HepG2 (cell line): ENCODE data around the gene CUL5. TPM values are rescaled to one million over a fixed set of nuclear protein-coding genes. Genes with fewer than 3 reads are reported as not detected.

Experiments
- ARNT ChIP-seq: fragments of 450-650 bp; IDR thresholded peaks from 2 replicates; pipeline ENCODE4 v1.6.1; 2017
- ELF1 ChIP-seq: sonication (generic); formaldehyde crosslinking; IDR thresholded peaks from 2 replicates; pipeline ENCODE4 v1.4.0; 2020; ENCODE audit warnings: missing genetic modification reagents
- ETV5 ChIP-seq: IDR thresholded peaks from 2 replicates; pipeline ENCODE4 v1.6.1; 2018; ENCODE audit warnings: missing biosample characterization, missing genetic modification reagents, inconsistent platforms, borderline replicate concordance
- GATAD2A ChIP-seq: IDR thresholded peaks from 2 replicates; pipeline ENCODE4 v1.6.1; 2016
- KAT8 ChIP-seq: IDR thresholded peaks from 2 replicates; pipeline ENCODE4 v1.6.1; 2016; ENCODE audit warnings: missing genetic modification reagents, missing compliant biosample characterization
- KLF16 ChIP-seq, 2 experiments: sonication (generic) in 1 of 2; formaldehyde crosslinking in 1 of 2; IDR thresholded peaks; 2 replicates each; pipeline versions ENCODE4 v1.6.1 to v1.8.0; 2016 to 2023; ENCODE audit warnings: missing genetic modification reagents in 2 of 2, missing compliant biosample characterization in 1 of 2
- MIER2 ChIP-seq: IDR thresholded peaks from 2 replicates; pipeline ENCODE4 v1.6.1; 2016; ENCODE audit warnings: missing biosample characterization, missing genetic modification reagents
- NFIC ChIP-seq: IDR thresholded peaks from 2 replicates; pipeline ENCODE4 v1.6.1; 2012; ENCODE audit warnings: mild to moderate bottlenecking, low read length, inconsistent platforms
- NFRKB ChIP-seq: fragments of 450-650 bp; IDR thresholded peaks from 2 replicates; pipeline ENCODE4 v1.6.1; 2017
- NKX3-1 ChIP-seq: sonication (generic); formaldehyde crosslinking; IDR thresholded peaks from 2 replicates; pipeline ENCODE4 v1.5.0; 2020; ENCODE audit warnings: missing genetic modification reagents
- POLR2AphosphoS5 ChIP-seq: IDR thresholded peaks from 2 replicates; pipeline ENCODE4 v1.6.1; 2012; ENCODE audit warnings: low read depth, low read length
- PRMT3 ChIP-seq: sonication (generic); formaldehyde crosslinking; IDR thresholded peaks from 2 replicates; pipeline ENCODE4 v1.8.1; 2022; ENCODE audit warnings: low read depth, mild to moderate bottlenecking, moderate library complexity, missing genetic modification reagents, borderline replicate concordance
- RXRB ChIP-seq: IDR thresholded peaks from 2 replicates; pipeline ENCODE4 v1.6.1; 2016; ENCODE audit warnings: borderline replicate concordance, missing genetic modification reagents, missing compliant biosample characterization
- TEAD2 ChIP-seq: sonication (generic); formaldehyde crosslinking; IDR thresholded peaks from 2 replicates; pipeline ENCODE4 v1.9.0; 2021; ENCODE audit warnings: missing genetic modification reagents
- YEATS2 ChIP-seq: sonication (generic); formaldehyde crosslinking; IDR thresholded peaks from 2 replicates; pipeline ENCODE4 v1.4.0; 2020; ENCODE audit warnings: missing genetic modification reagents, borderline replicate concordance
- ZC3H13 ChIP-seq: sonication (generic); formaldehyde crosslinking; IDR thresholded peaks from 2 replicates; pipeline ENCODE4 v1.8.1; 2023; ENCODE audit warnings: mild to moderate bottlenecking, missing genetic modification reagents, moderate library complexity
- ZMYM2 ChIP-seq: sonication (generic); formaldehyde crosslinking; IDR thresholded peaks from 2 replicates; pipeline ENCODE4 v1.8.0; 2022; ENCODE audit warnings: mild to moderate bottlenecking, missing genetic modification reagents
- ZNF12 ChIP-seq: sonication (generic); formaldehyde crosslinking; IDR thresholded peaks from 2 replicates; pipeline ENCODE4 v1.5.0; 2020; ENCODE audit warnings: missing genetic modification reagents
- ZNF441 ChIP-seq: sonication (generic); formaldehyde crosslinking; IDR thresholded peaks from 2 replicates; pipeline ENCODE4 v1.7.0; 2021; ENCODE audit warnings: missing genetic modification reagents, borderline replicate concordance
- ZNF761 ChIP-seq: sonication (generic); formaldehyde crosslinking; conservative IDR thresholded peaks from 2 replicates; pipeline ENCODE4 v1.4.0; 2020; ENCODE audit warnings: mild to moderate bottlenecking, missing genetic modification reagents
- ZNF879 ChIP-seq: sonication (generic); formaldehyde crosslinking; IDR thresholded peaks from 2 replicates; pipeline ENCODE4 v1.8.1; 2023; ENCODE audit warnings: missing genetic modification reagents
- ZSCAN9 ChIP-seq: IDR thresholded peaks from 2 replicates; pipeline ENCODE4 v1.6.1; 2016; ENCODE audit warnings: borderline replicate concordance
- polyA plus RNA-seq, 8 experiments: library from polyadenylated mRNA; depleted of rRNA in 3 of 8; stranded (reverse) in 7 of 8; unstranded in 1 of 8; fragments of >200 nt; fragmentation: Illumina TruSeq in 4 of 8; extraction: Trizol in 4 of 8; gene quantifications; 2 replicates each; pipeline versions ENCODE4 v1.2.1 to v1.2.3, GENCODE V29; 2011 to 2016; ENCODE audit warnings: low read depth in 4 of 8, missing spikeins in 1 of 8, mixed read lengths in 1 of 8; ENCODE audit not compliant: insufficient read depth in 1 of 8
- total RNA-seq, 5 experiments: library from RNA; depleted of rRNA; stranded (reverse); fragments of >200 nt; fragmentation: Illumina TruSeq; extraction: Trizol; gene quantifications; 2 replicates each; pipeline ENCODE4 v1.2.3, GENCODE V29; 2016; ENCODE audit warnings: low read depth in 1 of 5
- TF ChIP-seq, protein P1 (sequence below): IDR thresholded peaks from 2 replicates; pipeline ENCODE4 v1.6.1; 2016; ENCODE audit warnings: missing biosample characterization, missing genetic modification reagents, low read depth
- TF ChIP-seq, protein P2 (sequence below): sonication (generic); formaldehyde crosslinking; IDR thresholded peaks from 2 replicates; pipeline ENCODE4 v1.5.0; 2020; ENCODE audit warnings: missing genetic modification reagents
- TF ChIP-seq, protein P3 (sequence below), 2 experiments: sonication (generic) in 1 of 2; formaldehyde crosslinking in 1 of 2; IDR thresholded peaks; 2 replicates each; pipeline versions ENCODE4 v1.4.0 to v1.6.1; 2018 to 2020; ENCODE audit warnings: missing genetic modification reagents in 2 of 2, borderline replicate concordance in 1 of 2, low read depth in 1 of 2, mild to moderate bottlenecking in 1 of 2, missing biosample characterization in 1 of 2
- TF ChIP-seq, protein P4 (sequence below): sonication (generic); formaldehyde crosslinking; IDR thresholded peaks from 2 replicates; pipeline ENCODE4 v1.8.0; 2023; ENCODE audit warnings: mild to moderate bottlenecking, missing genetic modification reagents

The CUL5 gene
- total and polyA plus RNA-seq, 2 of the 13 experiments (the other 11 are each of a cell fraction or from before 2014, with no cell fraction given) = 7.0 to 24.7 TPM

DNA sequence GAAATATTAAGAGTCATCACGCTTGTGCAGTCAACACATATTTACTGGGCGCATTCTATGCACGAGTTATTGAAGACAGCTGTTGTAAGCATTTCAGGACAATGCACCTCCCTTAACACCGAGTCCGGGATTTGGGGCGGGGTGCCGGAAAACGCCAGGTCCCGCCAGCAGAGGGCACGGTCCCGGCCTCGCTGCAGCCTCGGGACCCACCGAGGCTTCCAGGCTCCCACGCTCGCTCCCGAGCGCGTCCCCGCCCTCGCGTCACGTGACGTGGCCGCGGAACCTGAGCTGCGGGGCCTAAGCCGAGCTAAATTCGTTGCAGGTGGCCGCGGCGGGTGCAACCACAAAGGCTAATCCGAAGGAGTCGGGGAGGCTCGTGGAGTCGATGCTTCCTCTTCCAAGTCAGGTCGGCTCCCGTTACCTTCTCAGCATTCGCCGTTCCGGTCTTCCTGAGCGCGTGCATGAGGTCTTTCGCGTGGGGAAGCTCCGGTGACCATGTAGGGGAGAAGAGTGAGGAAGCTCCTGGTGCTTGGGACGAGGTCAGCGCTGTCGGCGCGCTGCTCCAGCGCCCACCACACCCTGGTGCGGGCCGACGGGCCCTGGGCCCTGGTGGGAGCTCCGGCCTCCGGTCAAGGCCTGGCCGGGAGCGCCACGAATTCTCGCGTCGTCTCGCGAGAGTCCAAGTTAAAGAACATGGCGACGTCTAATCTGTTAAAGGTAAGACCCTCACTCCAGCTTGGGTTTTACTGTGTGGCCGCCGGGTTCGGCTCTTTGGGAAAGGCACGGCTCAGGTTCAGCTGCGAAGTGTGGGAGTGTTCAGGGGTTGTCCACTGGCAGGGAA lies at the start of gene CUL5 (continued):
- TF ChIP-seq TEAD2 (CRISPR knock-in tag) (peak; percentile 16; the same call in 1 of the 2 replicates), MIER2 (CRISPR knock-in tag) (peak; percentile 12; the same call in 1 of the 2 replicates), NFIC (0 out of 2 replicates have a peak, but pooled peaks have one; percentile 40), YEATS2 (CRISPR knock-in tag) (peak; percentile 90), POLR2AphosphoS5 (peak; percentile 70), ARNT (no peak), ZNF761 (CRISPR knock-in tag) (peak; percentile 65; the same call in 1 of the 2 replicates), ZNF12 (CRISPR knock-in tag) (peak; percentile 57), ZC3H13 (CRISPR knock-in tag) (peak; percentile 89), ZSCAN9 (CRISPR knock-in tag) (peak; percentile 77; the same call in 1 of the 2 replicates), ZMYM2 (CRISPR knock-in tag) (peak; percentile 72), KLF16 (CRISPR knock-in tag; IDR thresholded peaks at IDR 0.05) (peak in 1 of 2 experiments; percentile 90; a peak in 2 of 4 replicates), ZNF879 (CRISPR knock-in tag) (0 out of 2 replicates have a peak, but pooled peaks have one; percentile 17), NKX3-1 (CRISPR knock-in tag) (peak; percentile 73), RXRB (CRISPR knock-in tag) (peak; percentile 60), PRMT3 (CRISPR knock-in tag) (peak; percentile 21; the same call in 1 of the 2 replicates), NFRKB (peak; percentile 70), GATAD2A (CRISPR knock-in tag) (peak; percentile 51; the same call in 1 of the 2 replicates), ZNF441 (peak; percentile 59; the same call in 1 of the 2 replicates), ELF1 (CRISPR knock-in tag) (no peak; the same call in 1 of the 2 replicates), KAT8 (CRISPR knock-in tag) (peak; percentile 94), ETV5 (peak; percentile 24; the same call in 1 of the 2 replicates)
- TF ChIP-seq, protein P1, sequence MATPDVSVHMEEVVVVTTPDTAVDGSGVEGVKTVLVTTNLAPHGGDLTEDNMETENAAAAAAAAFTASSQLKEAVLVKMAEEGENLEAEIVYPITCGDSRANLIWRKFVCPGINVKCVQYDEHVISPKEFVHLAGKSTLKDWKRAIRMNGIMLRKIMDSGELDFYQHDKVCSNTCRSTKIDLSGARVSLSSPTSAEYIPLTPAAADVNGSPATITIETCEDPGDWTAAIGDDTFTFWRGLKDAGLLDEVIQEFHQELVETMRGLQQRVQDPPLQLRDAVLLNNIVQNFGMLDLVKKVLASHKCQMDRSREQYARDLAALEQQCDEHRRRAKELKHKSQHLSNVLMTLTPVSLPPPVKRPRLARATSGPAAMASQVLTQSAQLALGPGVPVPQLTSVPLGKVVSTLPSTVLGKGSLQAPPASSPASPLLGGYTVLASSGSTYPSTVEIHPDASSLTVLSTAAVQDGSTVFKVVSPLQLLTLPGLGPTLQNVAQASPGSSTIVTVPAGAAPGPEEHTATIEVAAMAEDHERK (CRISPR knock-in tag) = no peak
- TF ChIP-seq, protein P2, sequence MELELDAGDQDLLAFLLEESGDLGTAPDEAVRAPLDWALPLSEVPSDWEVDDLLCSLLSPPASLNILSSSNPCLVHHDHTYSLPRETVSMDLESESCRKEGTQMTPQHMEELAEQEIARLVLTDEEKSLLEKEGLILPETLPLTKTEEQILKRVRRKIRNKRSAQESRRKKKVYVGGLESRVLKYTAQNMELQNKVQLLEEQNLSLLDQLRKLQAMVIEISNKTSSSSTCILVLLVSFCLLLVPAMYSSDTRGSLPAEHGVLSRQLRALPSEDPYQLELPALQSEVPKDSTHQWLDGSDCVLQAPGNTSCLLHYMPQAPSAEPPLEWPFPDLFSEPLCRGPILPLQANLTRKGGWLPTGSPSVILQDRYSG = 0 out of 2 replicates have a peak, but pooled peaks have one; percentile 46
- TF ChIP-seq, protein P3, sequence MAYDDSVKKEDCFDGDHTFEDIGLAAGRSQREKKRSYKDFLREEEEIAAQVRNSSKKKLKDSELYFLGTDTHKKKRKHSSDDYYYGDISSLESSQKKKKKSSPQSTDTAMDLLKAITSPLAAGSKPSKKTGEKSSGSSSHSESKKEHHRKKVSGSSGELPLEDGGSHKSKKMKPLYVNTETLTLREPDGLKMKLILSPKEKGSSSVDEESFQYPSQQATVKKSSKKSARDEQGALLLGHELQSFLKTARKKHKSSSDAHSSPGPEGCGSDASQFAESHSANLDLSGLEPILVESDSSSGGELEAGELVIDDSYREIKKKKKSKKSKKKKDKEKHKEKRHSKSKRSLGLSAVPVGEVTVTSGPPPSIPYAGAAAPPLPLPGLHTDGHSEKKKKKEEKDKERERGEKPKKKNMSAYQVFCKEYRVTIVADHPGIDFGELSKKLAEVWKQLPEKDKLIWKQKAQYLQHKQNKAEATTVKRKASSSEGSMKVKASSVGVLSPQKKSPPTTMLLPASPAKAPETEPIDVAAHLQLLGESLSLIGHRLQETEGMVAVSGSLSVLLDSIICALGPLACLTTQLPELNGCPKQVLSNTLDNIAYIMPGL (CRISPR knock-in tag; IDR thresholded peaks at IDR 0.05; ENCODE audit: borderline replicate concordance in 1 of 2, low read depth in 1 of 2) = peak; percentile 98 to 99
- TF ChIP-seq, protein P4, sequence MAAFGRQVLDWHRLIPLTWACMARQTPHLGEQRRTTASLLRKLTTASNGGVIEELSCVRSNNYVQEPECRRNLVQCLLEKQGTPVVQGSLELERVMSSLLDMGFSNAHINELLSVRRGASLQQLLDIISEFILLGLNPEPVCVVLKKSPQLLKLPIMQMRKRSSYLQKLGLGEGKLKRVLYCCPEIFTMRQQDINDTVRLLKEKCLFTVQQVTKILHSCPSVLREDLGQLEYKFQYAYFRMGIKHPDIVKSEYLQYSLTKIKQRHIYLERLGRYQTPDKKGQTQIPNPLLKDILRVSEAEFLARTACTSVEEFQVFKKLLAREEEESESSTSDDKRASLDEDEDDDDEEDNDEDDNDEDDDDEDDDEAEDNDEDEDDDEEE (CRISPR knock-in tag) = peak; percentile 73; the same call in 1 of the 2 replicates
